ENCODE data around the gene BCAS2. TPM values are rescaled to one million over a fixed set of nuclear protein-coding genes. Genes with fewer than 3 reads are reported as not detected.

Gene BCAS2
- total and polyA plus RNA-seq, 2 experiments from 2014 or later, result 50.7 to 111 TPM

- Mint-ChIP-seq H3K27ac (no peak overlapping the region), H3K4me3 (peak overlapping the region; percentile 20; the same call in 2 of the 3 replicates), H3K36me3 (ENCODE audit: low read depth) (no peaks in the 10 kb centered on the region), H3K9me3 (no peaks in the 10 kb centered on the region), H3K4me1 (peaks cover 2% of the 10 kb centered on the region; the same call in 2 of the 3 replicates), H3K27me3 (ENCODE audit: insufficient read depth, low read depth, poor library complexity) (no peaks in the 10 kb centered on the region)
- no peak overlapping the region for H3K4me3 ChIP-seq
- H3K4me2 ChIP-seq, result no peak overlapping the region
- H3K79me2 ChIP-seq (replicated peaks; ENCODE audit: insufficient read depth), result no peaks in the 10 kb centered on the region
- H3K27me3 ChIP-seq (ENCODE audit: insufficient read depth), result no peaks in the 10 kb centered on the region
- no peak overlapping the region for H3K27ac ChIP-seq (ENCODE audit: low read depth)
- no peak overlapping the region for H2AFZ ChIP-seq
- no peaks in the 10 kb centered on the region for H3K9me2 ChIP-seq (ENCODE audit: insufficient read depth)
- no peaks in the 10 kb centered on the region for H4K20me1 ChIP-seq (replicated peaks; ENCODE audit: insufficient read depth)
- no peaks in the 10 kb centered on the region for H3F3A ChIP-seq (replicated peaks; ENCODE audit: low read depth)
- peak; percentile 81 for ATAC-seq
- no peaks in the 10 kb centered on the region for H3K36me3 ChIP-seq (ENCODE audit: insufficient read depth)
- TF ChIP-seq JUNB (IDR thresholded peaks at IDR 0.05; ENCODE audit: unreplicated experiment) (no peak), EZH2phosphoT487 (IDR thresholded peaks at IDR 0.05; ENCODE audit: unreplicated experiment) (no peak), REST (IDR thresholded peaks at IDR 0.05; ENCODE audit: unreplicated experiment) (no peak), NANOG (IDR thresholded peaks at IDR 0.05; ENCODE audit: borderline replicate concordance) (no peak), ZNF462 (CRISPR knock-in tag; IDR thresholded peaks at IDR 0.05) (no peak)
- peak; percentile 54 for DNase-seq (ENCODE audit: low spot score)
- no peaks in the 10 kb centered on the region for H3K4me1 ChIP-seq (ENCODE audit: insufficient read depth)
Observed at GRCh38 chr1:114524944-114525343, 56.5 kb downstream of the BCAS2 start.

Data from GM23338 (cell line).